Fibroblast of skin of left biceps (primary cell): Measurements from ENCODE around the gene BLTP1.

Experiments used
- DNase-seq, 2 experiments: peaks; one replicate each; pipeline ENCODE4 v3.0.0-alpha.2; 2013; ENCODE audit warnings: low read depth in 2 of 2

The BLTP1 gene

DNA sequence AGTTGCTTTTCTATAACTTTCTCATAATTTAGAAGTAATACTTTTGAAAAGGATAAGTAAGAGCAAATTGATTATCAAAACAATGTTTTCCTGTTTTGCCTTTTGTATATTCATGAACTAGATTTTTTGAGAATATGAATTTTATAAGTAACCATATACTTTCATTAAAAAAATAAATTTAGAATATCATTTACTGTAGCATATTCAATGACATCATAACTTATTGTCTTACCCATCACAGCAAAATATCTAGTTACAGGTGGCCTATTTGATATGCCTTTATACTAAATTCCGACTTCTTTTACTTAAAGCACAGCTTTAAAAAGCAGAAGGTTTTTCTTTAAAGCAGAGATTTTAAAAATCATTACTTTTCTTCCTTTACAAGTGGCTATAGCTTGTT, 20.1 kb downstream of the BLTP1 start:
- no peak for DNase-seq

DNA sequence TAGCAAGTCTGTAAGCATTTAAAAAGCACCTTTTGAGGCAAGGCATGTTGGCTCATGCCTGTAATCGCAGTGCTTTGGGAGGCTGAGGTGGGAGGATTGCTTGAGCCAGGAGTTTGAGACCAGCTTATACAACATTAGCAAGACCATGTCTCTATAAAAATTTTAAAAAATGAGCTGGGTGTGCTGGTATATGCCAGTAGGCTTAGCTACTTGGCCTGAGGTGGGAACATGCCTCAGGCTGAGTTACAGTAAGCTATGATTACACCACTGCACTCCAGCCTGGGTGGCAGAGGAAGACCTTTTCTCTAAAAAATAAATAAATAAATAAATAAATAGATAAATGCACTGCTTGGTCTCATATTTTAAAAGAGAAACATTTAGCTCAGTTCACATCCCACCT, 26.8 kb downstream of the BLTP1 start:
- DNase-seq = no peak

GRCh38 chr4:122195718-122196117, 43.6 kb downstream of the BLTP1 start:
- DNase-seq = no peak
